Activated effector memory CD4-positive, alpha-beta T cell treated with anti-CD3 and anti-CD28 coated beads, Interleukin-2, amount 50 U/mL, for 16 hours (primary cell): ENCODE measurements around the gene ZNF778.
"Not testable (repeated sequence)": the region's sequence is repeated elsewhere in the genome, so short reads cannot be mapped to it uniquely, and the experiment has no call there.

ENCODE experiments used
- DNase-seq: peaks from one replicate; pipeline ENCODE4 v3.0.0-alpha.2; 2020

The ZNF778 gene

DNA sequence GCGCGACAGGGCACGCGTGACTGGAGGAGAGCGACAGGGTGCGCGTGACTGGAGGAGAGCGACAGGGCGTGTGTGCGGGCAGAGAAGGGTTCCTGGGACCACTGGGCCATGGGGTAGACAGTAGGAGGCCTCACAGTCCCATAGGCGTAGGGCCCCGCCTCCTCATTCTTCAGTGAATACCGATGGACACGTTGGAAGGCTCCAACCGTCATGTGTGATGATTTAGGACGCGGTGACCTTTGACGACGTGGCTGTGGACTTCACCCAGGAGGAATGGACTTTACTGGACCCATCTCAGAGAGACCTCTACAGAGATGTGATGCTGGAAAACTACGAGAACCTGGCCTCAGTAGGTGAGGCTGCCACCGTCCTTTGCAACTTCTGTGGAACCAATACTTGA is 5.4 kb downstream of the ZNF778 start:
- DNase-seq, result no peak

DNA sequence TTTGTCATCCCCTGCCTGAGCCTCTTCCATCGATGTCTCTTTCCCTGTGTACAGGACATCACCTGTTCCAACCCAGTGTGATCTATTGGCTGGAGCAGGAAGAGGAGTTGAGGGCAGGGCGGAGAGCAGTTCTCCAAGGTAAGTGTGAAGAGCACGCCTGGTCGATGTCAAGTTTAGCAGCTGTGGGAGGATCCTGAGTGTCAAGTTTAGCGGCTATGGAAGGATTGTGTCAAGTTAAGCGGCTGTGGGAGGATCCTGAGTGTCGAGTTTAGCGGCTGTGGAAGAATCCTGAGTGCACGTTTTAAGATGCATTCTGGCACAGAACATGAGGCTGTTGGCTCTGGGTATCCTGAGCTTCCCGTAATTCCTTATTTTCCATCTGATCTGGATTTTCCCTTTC is 7.2 kb downstream of the ZNF778 start:
- no peak for DNase-seq

DNA sequence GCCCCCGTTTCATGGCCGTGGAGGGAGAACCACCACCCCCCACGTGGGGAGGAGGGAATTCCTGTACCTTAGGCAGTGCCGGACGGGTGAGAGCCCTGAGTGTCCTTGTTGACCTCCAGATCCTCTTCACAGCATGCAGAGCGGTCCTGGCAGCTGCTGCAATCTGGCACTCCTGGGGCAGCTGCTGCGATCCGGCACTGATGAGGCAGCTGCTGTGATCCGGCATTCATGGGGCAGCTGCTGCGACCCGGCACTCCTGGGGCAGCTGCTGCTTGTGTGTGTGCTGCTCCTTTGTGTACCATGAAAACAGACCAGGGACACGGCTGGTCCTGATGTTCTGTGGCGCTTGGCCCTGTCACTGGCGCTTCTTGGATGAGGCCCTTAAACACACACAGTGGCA is 12.8 kb downstream of the ZNF778 start:
- DNase-seq, result no peak

DNA sequence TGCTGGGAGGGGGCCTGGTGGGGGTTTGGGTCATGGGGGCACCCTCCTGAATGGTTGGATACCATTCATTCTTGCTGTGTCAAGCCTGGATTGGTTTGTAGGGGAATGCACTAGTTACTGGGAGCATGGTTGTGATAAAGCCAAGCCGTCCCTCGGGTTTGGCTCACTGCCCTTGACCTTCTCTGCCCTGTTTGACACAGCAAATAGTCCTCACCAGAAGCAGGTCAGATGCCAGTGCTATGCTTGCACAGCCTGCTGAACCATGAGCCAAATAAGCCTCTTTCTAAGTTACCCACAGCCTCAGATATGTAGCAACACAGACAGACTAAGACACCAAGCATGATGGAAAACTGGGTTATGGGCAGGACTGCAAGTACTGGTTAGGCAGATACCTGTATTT is 14.6 kb downstream of the ZNF778 start:
- no peak for DNase-seq

DNA sequence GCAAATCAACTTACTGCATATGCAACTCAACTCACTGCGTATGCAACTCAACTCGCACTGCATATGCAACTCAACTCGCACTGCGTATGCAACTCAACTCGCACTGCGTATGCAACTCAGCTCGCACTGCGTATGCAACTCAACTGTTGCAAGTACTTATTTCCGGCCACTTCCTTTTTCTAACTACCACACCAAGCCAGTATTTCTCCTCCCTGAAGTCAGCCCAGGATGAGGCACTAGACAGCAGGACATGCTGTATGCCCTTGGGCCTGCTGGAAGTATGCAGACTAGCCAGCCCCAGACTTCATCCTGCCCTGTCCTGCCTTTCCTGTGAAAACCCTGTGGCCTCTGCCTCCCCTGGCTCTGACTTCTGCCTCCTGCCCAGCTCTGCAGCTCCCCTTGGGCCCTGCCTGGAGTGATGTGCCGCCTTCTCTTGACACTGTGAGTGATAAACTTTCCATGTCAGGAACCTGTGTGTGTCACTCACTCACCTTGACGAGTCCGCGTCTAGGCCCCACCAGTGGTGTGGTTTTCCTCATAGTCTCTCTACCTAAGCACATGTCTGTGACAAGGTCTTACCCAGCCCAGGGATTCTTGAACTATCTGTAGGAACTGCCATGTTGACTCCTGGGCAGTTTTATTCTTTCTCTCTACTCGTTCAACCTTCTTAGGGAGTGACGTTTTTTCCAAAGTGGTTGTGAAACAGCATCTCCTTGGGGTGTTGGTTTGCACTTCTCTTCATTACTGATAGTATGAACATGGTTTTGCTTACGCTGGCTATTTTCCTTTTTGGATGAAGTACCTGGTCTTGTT is 16.4 kb downstream of the ZNF778 start:
- no peak for DNase-seq

DNA sequence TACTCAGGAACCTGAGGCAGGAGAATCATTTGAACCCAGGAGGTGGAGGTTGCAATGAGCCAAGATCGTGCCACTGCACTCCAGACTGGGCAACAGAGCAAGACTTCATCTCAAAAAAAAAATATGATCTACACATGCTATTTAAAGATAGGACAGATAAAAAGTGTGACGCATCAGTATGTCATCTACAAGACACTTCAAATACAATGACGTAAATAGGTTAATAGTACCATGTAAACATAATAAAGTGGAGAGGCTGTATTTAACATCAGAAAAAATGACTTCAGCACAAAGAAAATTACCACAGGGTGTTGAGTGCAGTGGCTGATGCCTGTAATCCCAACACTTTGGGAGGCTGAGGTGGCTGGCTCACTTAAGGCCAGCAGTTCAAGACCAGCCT is 20.2 kb downstream of the ZNF778 start:
- DNase-seq, result no peak

DNA sequence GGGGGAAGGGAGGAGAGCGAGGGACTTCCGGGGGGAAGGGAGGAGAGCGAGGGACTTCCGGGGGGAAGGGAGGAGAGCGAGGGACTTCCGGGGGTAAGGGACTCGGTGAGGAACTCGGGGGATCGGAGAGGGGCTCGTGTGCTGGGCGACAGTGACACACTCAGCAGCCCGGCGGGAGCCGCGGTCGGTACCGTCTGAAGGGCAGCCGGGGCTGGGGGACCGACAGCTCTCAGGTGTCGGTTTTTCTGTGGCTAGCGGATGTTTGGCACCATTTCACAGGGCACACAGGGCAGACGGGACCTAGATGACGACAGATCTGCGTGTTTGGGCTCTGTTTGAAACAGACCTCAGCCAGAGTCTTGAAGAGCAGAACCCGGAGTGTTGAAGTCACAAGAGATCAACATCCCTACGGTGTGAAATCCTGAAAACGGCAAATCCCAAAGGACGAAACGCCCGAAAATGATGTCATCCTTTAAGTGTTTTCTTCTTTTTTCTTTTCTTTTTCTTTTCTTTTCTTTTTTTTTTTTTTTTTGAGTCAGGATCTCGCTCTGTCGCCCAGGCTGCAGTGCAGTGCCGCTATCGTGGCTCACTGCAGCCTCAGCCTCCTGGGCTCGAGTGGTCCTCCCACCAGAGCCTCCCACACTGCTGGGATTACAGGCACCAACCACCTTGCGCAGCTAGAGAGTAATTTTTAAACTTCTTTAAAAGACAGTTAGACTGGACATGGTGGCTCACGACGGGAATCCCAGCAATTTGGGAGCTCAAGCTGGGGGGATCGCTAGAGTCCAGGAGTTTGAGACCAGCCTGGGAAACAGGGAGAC is 23.9 kb downstream of the ZNF778 start:
- DNase-seq, result peak; percentile 91

DNA sequence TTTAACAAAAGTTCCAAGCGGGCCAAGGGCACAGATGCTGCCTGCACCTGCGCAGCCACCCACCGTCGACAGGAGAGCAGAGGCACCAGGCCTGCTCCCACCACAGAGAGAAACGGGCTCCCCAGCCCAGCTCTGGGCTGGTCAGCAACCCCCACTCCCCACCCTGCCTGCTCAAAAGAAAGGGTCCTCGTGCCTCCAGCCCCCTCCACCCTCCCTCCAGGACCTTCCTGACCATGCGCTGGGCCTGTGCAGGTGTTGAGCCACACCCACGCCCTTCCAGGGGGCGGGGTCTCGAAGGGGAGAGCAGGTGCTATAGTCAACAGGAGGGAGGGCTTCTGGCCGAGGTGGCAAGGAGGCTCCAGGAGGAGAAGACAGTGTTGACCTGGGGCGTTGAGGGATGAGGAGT is 25.3 kb downstream of the ZNF778 start:
- DNase-seq, result no peak

DNA sequence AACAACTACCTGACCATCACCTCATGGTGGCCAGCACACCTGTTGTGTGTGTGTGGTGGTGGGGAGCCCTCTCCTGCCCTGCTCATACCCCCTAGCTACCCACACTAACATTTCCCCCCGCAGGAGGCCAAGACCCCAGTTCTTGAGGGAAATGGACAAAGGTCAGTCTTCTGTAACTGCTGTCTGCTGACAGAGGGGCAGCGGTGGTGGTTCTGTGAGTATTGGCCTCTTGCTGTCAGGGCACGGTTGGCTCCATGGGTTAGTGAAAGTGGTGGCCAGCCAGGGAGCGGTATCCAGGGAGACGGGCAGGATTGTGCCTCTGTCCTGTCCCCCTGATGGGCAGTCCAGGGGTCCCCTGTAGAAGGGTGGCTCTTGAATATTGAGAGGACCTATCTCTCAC is 26.2 kb downstream of the ZNF778 start:
- no peak for DNase-seq

DNA sequence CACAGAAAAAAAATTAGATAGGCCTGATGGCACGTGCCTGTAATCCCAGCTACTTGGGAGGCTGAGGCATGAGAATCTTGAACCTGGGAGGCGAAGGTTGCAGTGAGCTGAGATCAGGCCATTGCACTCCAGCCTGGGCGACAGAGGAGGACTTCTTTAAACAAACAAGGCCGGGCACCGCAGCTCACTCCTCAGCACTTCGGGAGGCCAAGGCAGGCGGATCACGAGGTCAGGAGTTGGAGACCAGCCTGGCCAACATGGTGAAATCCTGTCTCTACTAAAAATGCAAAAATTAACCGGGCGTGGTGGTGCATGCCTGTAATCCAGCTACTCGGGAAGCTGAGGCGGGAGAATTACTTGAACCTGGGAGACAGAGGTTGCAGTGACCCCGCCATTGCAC is 26.8 kb downstream of the ZNF778 start:
- not testable (repeated sequence) for DNase-seq

DNA sequence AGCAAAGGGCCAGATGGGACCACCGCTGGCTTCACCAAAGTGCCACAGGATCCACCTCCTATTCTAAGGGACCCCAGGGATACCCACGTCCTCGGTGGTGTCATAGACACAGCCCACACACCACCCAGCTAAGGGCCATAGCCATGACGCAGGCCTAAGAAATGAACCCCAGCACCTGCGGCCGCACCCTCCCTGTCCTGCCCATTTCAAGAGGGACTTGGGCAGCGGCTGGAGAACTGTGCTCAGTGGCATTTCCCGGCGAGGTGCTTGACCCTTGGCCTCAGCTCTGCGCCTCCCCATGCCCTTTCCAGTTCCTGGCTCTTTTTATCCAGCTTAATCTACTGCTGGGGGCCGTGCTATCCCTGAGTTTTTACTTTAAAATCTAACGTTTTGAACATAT is 27.3 kb downstream of the ZNF778 start:
- DNase-seq, result no peak

DNA sequence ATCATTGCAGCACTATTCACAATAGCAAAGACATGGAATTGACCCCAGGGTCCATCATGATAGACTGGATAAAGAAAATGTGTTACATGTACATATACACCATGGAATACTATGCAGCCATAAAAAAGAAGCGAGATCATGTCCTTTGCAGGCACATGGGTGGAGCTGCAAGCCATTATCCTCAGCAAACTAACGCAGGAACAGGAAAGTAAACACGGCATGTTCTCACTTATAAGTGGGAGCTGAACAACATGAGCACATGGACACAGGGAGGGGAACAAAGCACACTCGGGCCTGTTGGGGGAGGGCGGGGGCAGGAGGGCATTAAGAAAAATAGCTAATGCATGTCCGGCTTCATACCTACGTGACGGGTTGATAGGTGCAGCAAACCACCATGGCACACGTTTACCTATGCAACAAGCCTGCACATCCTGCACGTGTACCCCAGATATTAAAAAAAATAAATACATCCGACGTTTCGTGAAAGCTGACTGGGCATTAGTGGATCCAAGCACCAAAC is 28.9 kb downstream of the ZNF778 start:
- DNase-seq, result no peak

DNA sequence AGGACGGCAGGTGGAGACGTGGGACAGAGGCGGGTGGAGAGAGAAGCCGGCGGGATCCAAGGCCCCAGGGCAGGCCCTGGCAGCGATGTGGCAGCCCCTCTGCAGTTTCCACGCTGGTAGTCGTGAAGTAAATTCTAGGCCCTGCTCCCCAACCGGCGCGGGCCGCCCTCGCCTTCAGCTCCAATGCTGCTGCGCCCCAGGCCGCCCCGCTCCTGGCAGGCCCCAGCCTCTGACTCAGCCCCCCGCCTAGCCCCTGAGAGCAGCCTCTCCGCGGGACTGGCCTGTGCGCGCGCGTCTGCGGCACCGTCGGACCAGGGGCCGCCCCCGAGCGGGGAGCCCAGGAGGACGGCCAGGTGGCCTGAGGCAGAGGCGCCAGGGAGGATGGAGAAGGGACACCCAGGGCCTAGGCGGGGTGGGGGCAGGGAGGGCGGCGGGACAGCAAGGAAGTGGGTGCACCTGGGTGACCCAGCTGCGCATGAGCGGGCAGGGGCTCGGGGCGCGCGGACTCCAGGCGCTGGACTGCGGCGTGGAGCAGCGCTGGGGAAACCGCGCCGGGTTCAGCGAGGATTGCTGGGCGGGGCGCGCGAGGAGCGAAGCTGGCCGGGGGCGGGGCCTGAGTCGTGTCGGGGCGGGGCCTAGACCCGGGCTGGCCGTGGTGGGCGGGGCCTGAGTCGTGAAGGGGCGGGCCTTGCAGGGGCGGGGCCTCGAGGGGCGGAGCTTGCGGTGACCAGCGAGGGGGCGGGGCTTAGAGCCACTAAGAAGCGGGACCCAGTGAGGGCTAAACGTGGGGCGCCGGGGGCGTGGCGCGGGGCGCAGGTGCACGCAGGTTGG is 29.6 kb downstream of the ZNF778 start:
- DNase-seq, result peak; percentile 98

DNA sequence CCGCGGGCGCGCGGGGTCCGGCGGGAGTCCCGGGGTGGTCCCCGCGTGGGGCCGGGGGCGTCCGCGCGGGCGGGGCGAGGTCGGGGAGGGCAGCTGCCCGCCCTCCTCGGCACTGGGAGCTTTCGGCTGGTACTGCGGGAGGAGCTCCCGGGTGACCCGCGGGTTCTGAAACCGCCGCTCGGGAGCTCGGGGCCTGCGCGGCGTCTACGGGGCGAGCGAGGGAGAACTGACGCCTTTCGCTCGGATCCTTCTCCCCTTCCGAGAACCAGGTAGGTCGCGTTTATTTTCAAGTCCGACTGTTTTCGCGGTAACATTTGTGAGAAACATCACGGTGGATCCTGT is 30.2 kb downstream of the ZNF778 start:
- DNase-seq, result not testable (repeated sequence)

DNA sequence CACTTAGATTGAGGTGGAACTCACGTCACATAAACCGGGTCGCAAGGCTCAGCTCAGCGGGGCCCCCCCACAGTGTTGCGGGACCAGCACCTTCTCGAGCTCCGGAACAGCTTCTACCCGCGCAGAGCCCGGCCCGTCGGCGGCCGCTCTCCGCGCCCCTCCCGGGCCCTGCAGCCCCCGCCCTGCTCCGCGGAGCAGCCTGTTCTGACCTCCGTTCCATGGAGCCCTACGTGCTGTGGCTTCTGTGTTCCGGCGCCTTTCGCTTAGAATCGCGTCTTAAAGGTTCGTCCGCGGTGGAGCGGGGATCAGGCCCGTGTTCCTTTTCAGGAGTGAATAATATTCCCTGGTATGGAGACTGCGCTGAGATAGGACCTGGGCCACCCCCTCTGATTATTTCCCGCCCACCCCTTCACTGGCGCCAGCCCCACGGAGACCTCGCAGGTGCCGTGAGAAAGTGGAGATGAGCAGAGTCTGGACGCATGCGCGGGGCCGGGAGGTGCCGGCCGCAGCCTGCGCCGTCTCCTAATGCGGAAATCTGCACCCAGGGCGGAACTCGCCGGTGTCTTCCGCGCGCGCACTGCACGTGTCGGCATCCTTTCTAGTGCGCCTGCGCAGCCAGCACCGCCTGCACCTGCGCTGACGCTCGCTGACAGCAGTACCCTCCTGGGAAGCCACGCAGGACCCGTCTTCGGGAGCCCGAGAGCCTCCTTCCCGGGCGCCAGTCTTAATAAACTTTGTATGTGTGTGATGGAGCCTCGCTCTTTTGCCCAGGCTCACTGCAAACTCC is 30.9 kb downstream of the ZNF778 start:
- no peak for DNase-seq

DNA sequence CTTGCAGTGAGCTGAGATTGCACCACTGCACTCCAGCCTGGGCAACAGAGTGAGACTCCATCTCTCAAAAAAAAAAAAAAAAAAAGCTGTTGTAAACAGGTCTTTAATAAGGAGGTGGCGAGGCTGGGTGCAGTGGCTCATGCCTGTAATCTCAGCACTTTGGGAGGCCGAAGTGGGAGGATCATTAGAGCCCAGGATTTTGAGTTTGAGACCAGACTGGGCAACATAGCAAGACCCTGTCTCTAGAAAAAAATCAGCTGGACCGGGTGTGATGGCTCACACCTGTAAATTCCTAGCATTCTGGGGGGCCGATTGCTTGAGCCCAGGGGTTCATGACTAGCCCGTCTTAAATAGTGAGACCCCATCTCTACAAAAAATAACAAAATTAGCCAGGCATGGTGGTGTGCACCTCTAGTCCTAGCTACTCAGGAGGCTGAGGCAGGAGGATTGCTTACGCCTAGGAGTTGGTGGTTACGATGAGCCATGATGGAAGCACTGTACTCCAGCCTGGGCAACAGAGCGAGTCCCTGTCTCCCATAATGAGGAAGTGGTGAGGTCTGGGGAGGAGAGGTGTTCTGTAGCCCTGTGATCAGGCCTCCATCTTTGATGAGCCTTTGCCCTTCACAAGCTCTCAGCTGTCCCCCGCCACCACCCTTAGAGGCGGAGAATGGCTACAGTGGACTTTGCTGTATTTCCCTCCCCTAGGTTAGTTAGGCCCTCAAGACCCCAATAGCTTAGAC is 36.2 kb downstream of the ZNF778 start:
- no peak for DNase-seq

DNA sequence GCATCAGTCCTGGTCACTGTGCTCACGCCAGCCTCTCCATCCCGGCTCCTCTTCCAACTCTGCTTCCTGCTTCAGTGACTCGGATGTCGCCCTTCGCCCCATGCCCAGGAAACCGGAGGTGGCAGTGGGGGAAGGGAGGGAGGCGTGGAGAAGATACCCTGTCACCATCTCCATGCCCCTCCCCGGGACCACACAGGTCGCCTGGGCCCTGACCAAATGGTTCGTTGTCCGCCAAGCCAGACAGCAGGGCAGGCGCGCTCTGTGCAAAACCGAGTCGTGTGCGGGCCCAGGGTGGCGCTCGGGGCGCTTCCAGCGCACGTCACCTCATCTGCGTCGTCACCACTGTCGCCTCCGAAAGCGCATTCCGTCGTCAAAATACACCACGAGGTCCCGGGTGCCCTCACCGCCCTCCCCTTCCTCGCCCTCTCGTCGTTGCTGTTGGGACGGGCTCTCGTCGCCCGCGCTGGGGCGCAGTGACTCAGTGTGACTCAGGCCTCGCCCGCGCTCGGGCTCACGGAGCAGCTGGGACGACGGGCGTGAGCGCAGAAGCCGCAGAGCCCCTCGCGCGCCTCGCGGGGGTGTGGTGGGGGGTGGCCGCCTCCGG is 39.2 kb downstream of the ZNF778 start:
- peak; percentile 93 for DNase-seq

DNA sequence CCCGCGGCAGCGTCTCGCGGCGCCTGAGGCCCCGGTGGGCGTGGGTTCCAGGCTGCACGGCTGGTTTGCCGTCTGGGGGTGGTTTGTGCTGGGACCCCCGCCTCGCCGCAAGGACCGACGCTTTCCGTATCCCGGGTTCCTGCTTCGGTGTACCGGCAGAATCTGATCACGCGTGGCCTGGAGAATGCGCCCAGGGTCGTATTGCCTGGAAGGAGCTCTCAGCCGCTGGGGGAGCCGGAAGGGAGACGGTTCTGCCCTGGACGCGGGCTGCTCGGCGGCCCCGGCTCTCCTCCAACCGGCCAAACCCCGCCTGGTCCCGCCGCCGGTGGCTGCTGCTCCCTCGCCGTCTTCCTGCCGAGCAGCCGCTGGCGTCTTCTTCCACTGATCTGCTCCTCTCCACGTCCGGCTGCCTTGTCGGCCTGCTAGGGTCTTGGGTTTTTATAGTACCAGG is 39.8 kb downstream of the ZNF778 start:
- no peak for DNase-seq

DNA sequence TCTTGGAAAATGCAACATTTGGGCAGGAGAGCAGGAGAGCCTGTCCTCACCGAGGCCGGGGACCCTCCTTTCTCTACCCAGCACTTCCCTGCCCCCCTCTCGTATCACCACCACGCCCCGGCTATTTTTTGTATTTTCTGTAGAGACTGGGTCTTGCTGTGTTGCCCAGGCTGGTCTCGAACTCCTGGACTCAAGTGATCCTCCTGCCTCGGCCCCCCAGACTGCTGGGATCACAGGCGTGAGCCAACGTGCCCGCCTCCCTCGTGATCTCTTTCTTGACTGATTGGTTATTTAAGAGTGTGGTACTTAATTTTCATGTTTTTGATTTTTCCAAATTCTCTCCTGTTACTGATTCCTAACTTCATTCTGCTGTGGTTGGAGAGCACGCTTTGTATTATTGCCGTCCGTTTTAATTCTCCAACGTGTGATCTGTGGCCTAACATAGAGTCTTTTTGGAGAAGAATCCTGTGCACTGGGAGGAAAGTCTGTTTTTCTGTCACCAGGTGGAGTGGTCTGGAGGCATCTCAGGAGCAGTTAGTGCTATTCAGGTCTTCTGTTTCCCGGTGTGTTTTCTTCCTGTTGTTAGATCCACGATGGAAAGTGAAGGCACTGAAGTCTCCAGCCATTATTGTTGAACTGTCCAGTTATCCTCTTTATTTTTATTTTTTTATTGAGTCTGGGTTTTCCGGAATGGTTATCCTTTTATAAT is 40.4 kb downstream of the ZNF778 start:
- DNase-seq, result no peak

DNA sequence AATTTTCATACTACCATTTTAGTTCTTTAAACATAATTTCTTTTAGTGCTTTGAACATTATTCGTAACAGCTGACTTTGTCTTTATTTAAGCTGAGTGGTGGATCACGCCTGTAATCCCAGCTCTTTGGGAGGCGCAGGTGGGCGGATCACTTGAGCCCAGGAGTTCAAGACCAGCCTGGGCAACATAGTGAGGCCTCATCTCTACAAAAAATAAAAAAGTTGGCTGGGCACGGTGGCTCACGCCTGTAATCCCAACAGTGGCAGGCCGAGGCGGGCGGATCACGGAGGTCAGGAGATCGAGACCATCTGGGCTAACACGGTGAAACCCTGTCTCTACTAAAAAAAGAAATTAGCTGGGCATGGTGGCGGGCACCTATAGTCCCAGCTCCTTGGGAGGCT is 42.4 kb downstream of the ZNF778 start:
- DNase-seq, result not testable (repeated sequence)
